ENCODE results near the gene SLC38A6. TPM values are rescaled to one million over a fixed set of nuclear protein-coding genes. Genes with fewer than 3 reads are reported as not detected.

SLC38A6 gene
- total RNA-seq, 1 donor from 2014 or later = 19.0 TPM

GRCh38 chr14:60998617-60999016 lies 17.6 kb downstream of the SLC38A6 start:
- H3K9ac ChIP-seq = no peak overlapping the region
- H2AFZ ChIP-seq (replicated peaks) = no peak overlapping the region
- H3K27me3 Mint-ChIP-seq (ENCODE audit: insufficient read depth, low read depth) = no peaks in the 10 kb centered on the region
- H3K4me1 ChIP-seq = no peaks in the 10 kb centered on the region
- H3K79me2 ChIP-seq (ENCODE audit: low read depth) = no peaks in the 10 kb centered on the region
- H3K27me3 ChIP-seq = no peaks in the 10 kb centered on the region
- no peaks in the 10 kb centered on the region for H3K9me3 ChIP-seq (ENCODE audit: low read depth)
- no peaks in the 10 kb centered on the region for H4K20me1 ChIP-seq (ENCODE audit: low read depth)
- H3F3A ChIP-seq (ENCODE audit: low read depth) = no peaks in the 10 kb centered on the region
- H3K36me3 Mint-ChIP-seq = peaks cover 15% of the 10 kb centered on the region
- no peaks in the 10 kb centered on the region for H3K36me3 ChIP-seq
- no peak for DNase-seq (ENCODE audit: low spot score)
- H3K9me3 Mint-ChIP-seq = peaks cover 2% of the 10 kb centered on the region
- TF ChIP-seq, protein P1, sequence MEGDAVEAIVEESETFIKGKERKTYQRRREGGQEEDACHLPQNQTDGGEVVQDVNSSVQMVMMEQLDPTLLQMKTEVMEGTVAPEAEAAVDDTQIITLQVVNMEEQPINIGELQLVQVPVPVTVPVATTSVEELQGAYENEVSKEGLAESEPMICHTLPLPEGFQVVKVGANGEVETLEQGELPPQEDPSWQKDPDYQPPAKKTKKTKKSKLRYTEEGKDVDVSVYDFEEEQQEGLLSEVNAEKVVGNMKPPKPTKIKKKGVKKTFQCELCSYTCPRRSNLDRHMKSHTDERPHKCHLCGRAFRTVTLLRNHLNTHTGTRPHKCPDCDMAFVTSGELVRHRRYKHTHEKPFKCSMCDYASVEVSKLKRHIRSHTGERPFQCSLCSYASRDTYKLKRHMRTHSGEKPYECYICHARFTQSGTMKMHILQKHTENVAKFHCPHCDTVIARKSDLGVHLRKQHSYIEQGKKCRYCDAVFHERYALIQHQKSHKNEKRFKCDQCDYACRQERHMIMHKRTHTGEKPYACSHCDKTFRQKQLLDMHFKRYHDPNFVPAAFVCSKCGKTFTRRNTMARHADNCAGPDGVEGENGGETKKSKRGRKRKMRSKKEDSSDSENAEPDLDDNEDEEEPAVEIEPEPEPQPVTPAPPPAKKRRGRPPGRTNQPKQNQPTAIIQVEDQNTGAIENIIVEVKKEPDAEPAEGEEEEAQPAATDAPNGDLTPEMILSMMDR (IDR thresholded peaks at IDR 0.05) = no peak
- TF ChIP-seq EZH2phosphoT487 (IDR thresholded peaks at IDR 0.05) (no peak), EZH2 (IDR thresholded peaks at IDR 0.05) (no peak)
- H3K27ac ChIP-seq = no peak overlapping the region
- no peak overlapping the region for H3K4me3 Mint-ChIP-seq
- no peak overlapping the region for H3K4me2 ChIP-seq
- H3K4me1 Mint-ChIP-seq = no peaks in the 10 kb centered on the region
- H3K4me3 ChIP-seq = no peak overlapping the region
- no peak overlapping the region for H3K27ac Mint-ChIP-seq

DNA sequence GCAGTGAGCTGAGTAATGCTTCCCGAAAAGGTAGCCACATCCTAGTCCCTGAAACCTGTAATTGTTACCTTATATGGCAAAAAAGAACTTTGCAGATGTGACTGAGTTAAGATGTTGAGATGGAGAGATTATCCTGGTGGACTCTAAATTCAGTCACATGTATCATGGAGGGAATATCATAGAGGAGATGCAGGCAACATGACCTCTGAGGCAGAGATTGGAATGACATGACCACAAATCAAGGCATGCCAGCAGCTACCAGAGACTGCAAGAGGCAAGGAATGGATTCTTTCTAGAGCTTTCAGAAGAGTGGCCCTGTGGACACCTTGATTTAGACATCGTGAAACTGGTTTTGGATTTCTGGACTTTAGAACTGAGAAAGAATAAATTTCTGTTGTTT lies 18.5 kb downstream of the SLC38A6 start:
- H3K4me3 ChIP-seq = no peak overlapping the region
- DNase-seq (ENCODE audit: low spot score) = no peak
- no peaks in the 10 kb centered on the region for H3K27me3 Mint-ChIP-seq (ENCODE audit: insufficient read depth, low read depth)
- no peak overlapping the region for H3K4me3 Mint-ChIP-seq
- H4K20me1 ChIP-seq (ENCODE audit: low read depth) = no peaks in the 10 kb centered on the region
- no peaks in the 10 kb centered on the region for H3K36me3 ChIP-seq
- H3K9ac ChIP-seq = no peak overlapping the region
- H3K79me2 ChIP-seq (ENCODE audit: low read depth) = no peaks in the 10 kb centered on the region
- peaks cover 2% of the 10 kb centered on the region for H3K9me3 Mint-ChIP-seq
- H3K27ac ChIP-seq = no peak overlapping the region
- H3K4me1 ChIP-seq = no peaks in the 10 kb centered on the region
- TF ChIP-seq, protein P1 (IDR thresholded peaks at IDR 0.05) = no peak
- TF ChIP-seq EZH2 (IDR thresholded peaks at IDR 0.05) = no peak
- TF ChIP-seq EZH2phosphoT487 (IDR thresholded peaks at IDR 0.05) = no peak
- H3K27me3 ChIP-seq = no peaks in the 10 kb centered on the region
- no peak overlapping the region for H2AFZ ChIP-seq (replicated peaks)
- H3K4me2 ChIP-seq = no peak overlapping the region
- no peaks in the 10 kb centered on the region for H3F3A ChIP-seq (ENCODE audit: low read depth)
- no peaks in the 10 kb centered on the region for H3K9me3 ChIP-seq (ENCODE audit: low read depth)
- H3K36me3 Mint-ChIP-seq = peaks cover 19% of the 10 kb centered on the region
- H3K4me1 Mint-ChIP-seq = no peaks in the 10 kb centered on the region
- no peak overlapping the region for H3K27ac Mint-ChIP-seq

DNA sequence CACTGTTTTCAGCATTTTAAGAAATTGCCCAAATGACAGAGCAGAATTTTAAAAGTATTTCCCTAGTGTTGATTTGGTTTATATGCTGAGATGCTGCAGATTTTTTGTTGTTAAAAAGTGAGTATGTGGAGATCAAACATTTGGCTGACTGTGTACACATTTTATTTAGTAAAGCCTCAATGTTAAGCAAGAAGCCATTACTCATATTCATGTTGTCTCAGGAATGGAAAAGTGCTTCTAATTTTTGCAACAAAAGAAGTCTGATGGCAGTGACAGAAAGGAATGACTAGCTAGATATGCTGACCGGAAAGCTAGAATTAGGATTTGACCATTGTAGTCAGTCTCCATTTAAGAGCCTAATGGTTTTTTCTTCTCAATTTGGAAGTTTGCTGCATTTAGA lies 22.5 kb downstream of the SLC38A6 start:
- no peaks in the 10 kb centered on the region for H3F3A ChIP-seq (ENCODE audit: low read depth)
- Mint-ChIP-seq H3K27me3 (ENCODE audit: insufficient read depth, low read depth) (no peaks in the 10 kb centered on the region), H3K36me3 (peaks cover 7% of the 10 kb centered on the region), H3K27ac (no peak overlapping the region), H3K4me3 (no peak overlapping the region), H3K9me3 (no peaks in the 10 kb centered on the region), H3K4me1 (no peaks in the 10 kb centered on the region)
- no peak overlapping the region for H3K27ac ChIP-seq
- H4K20me1 ChIP-seq (ENCODE audit: low read depth) = no peaks in the 10 kb centered on the region
- H3K79me2 ChIP-seq (ENCODE audit: low read depth) = no peaks in the 10 kb centered on the region
- no peak overlapping the region for H2AFZ ChIP-seq (replicated peaks)
- no peak for DNase-seq (ENCODE audit: low spot score)
- H3K4me2 ChIP-seq = no peak overlapping the region
- no peaks in the 10 kb centered on the region for H3K36me3 ChIP-seq
- H3K9ac ChIP-seq = no peak overlapping the region
- TF ChIP-seq, protein P1 (IDR thresholded peaks at IDR 0.05) = no peak
- TF ChIP-seq EZH2 (IDR thresholded peaks at IDR 0.05) = no peak
- TF ChIP-seq EZH2phosphoT487 (IDR thresholded peaks at IDR 0.05) = no peak
- H3K4me1 ChIP-seq = no peaks in the 10 kb centered on the region
- no peak overlapping the region for H3K4me3 ChIP-seq
- H3K27me3 ChIP-seq = no peaks in the 10 kb centered on the region
- H3K9me3 ChIP-seq (ENCODE audit: low read depth) = no peaks in the 10 kb centered on the region
